HG02885 (cell line): ENCODE data around the gene VWA3A.
A peak's percentile ranks its signal among the peaks of the same experiment; 100 is the strongest.

ENCODE experiments used
- ATAC-seq: cut with Tn5 transposase; IDR thresholded peaks from one replicate; pipeline ENCODE4 v1.9.1; 2021; ENCODE audit warnings: mild to moderate bottlenecking; ENCODE audit not compliant: unreplicated experiment, poor library complexity

Gene VWA3A

GRCh38 chr16:22177968-22178930, 85.9 kb downstream of the VWA3A start:
- ATAC-seq, result no peak

GRCh38 chr16:22181426-22181825, 89.1 kb downstream of the VWA3A start:
- no peak for ATAC-seq

- ATAC-seq, result no peak
Measured at GRCh38 chr16:22181843-22182242, 89.5 kb downstream of the VWA3A start.

- no peak for ATAC-seq
Measured at GRCh38 chr16:22183335-22183734, 91.0 kb downstream of the VWA3A start.

GRCh38 chr16:22183901-22184614, 91.7 kb downstream of the VWA3A start:
- no peak for ATAC-seq

GRCh38 chr16:22184615-22184968, 92.3 kb downstream of the VWA3A start:
- no peak for ATAC-seq

GRCh38 chr16:22186517-22186916, 94.2 kb downstream of the VWA3A start:
- ATAC-seq, result no peak

GRCh38 chr16:22188267-22188594, 95.9 kb downstream of the VWA3A start:
- no peak for ATAC-seq

- no peak for ATAC-seq
Measured at GRCh38 chr16:22188595-22189442, 96.5 kb downstream of the VWA3A start.

GRCh38 chr16:22189473-22190080, 97.2 kb downstream of the VWA3A start:
- ATAC-seq, result no peak

GRCh38 chr16:22190081-22190775, 97.9 kb downstream of the VWA3A start:
- peak; percentile 64 for ATAC-seq

- ATAC-seq, result peak; percentile 49
Measured at GRCh38 chr16:22190776-22191531, 98.6 kb downstream of the VWA3A start.

GRCh38 chr16:22191532-22192260, 99.4 kb downstream of the VWA3A start:
- ATAC-seq, result no peak

GRCh38 chr16:22192261-22193062, 100.1 kb downstream of the VWA3A start:
- no peak for ATAC-seq

- ATAC-seq, result no peak
Measured at GRCh38 chr16:22193063-22193411, 100.7 kb downstream of the VWA3A start.

GRCh38 chr16:22194707-22195444, 102.5 kb downstream of the VWA3A start:
- no peak for ATAC-seq

- ATAC-seq, result no peak
Measured at GRCh38 chr16:22195445-22195694, 103.0 kb downstream of the VWA3A start.
